ENCODE measurements around the gene TFE3.
A peak's percentile ranks its signal among the peaks of the same experiment; 100 is the strongest.

The TFE3 gene

DNA sequence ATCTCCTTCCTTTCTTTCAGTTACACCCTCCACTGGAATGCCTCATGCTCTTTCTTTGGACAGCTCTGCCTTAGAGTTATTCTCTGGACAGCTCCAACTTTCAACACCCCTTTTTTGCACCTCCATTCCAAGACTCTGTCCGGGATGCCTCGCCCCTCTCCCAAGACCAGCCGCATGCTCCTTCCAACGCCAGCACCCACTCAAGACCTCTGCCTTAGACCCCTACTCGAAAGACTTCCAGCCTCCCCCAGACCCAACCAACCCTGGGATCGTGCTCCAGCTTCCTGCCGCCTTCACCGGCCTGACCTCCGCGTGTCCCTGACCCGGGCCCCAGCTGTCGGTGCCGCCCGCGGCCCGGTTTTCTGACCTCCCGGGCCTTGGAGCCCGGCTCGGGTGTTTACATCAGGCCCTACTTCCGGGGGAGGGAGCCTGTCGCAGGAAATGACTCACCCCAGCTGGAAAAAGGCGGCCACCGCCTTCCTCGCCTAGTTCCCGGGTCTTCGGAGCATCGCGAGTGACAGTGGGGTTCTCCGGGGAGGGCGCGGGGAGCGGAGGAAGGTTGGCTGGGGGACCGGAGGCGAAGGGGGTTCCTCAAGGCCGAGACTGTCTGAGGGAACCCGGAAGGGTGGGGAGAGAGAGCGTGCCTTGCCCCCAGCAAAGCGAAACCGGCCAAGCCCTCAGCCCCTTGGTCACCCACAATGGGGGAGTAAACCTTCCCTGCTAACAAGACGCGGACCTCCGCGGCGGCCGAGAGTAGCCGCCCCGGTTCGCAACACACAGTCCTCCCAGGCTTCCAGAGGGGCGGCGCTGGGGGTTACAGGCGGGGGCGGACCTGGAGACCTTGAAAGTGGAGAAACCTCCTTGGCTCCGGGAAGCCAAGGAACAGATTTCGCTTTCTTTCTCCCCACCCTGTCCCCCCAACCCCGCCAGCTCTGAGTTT, 36.6 kb upstream of the TFE3 start, which contains the start of gene WDR45:
WDR45 (minus strand) TSS at position 399 of the 940 bp plus-strand sequence. CDS start 1,792 bp downstream, outside the sequence.
- Histone ChIP-seq H3K4me2 (ENCODE audit: low read length, poor library complexity, severe bottlenecking) (peak within 1 kb of the TSS; percentile 56), H2AFZ (ENCODE audit: low read depth, low read length) (no peak within 1 kb of the TSS), H3K36me3 (ENCODE audit: control insufficient read depth in 1 of 2, insufficient read depth in 2 of 2, low read depth in 1 of 2, low read length in 2 of 2) (peaks cover 19 to 28% of the 10 kb centered on the region in 2 experiments), H3K18ac (ENCODE audit: low read depth in 1 of 2, low read length in 2 of 2) (peak within 1 kb of the TSS; percentile 85 to 86), H3K79me1 (replicated peaks; ENCODE audit: low read length, poor library complexity, severe bottlenecking) (peaks cover 4% of the 10 kb centered on the region), H3K4ac (ENCODE audit: low read depth in 1 of 2, low read length in 2 of 2) (peak within 1 kb of the TSS in 1 of 2 experiments; percentile 95), H3K27ac (ENCODE audit: low read length, poor library complexity, severe bottlenecking) (peak within 1 kb of the TSS; percentile 77), H3K14ac (ENCODE audit: low read length in 2 of 2) (peak within 1 kb of the TSS in 1 of 2 experiments; percentile 71), H2BK120ac (ENCODE audit: low read depth, low read length) (peak within 1 kb of the TSS; percentile 85), H3K4me1 (ENCODE audit: control insufficient read depth, insufficient read depth, low read depth, low read length) (peaks cover 6% of the 10 kb centered on the region), H4K8ac (ENCODE audit: low read length) (peak within 1 kb of the TSS; percentile 84), H2BK5ac (ENCODE audit: low read depth, low read length, poor library complexity, severe bottlenecking) (peak within 1 kb of the TSS; percentile 38), H4K91ac (ENCODE audit: low read length) (peak within 1 kb of the TSS; percentile 80), H3K23ac (ENCODE audit: low read length in 2 of 2) (no peak within 1 kb of the TSS), H3K4me3 (ENCODE audit: insufficient read depth in 1 of 2, low read depth in 1 of 2, low read length in 2 of 2) (peak within 1 kb of the TSS; percentile 70 to 84), H3K9ac (ENCODE audit: low read length) (peak within 1 kb of the TSS; percentile 94), H2BK12ac (ENCODE audit: low read length in 2 of 2) (no peak within 1 kb of the TSS), H3K27me3 (ENCODE audit: control insufficient read depth in 1 of 2, insufficient read depth in 1 of 2, low read length in 2 of 2) (no peaks in the 10 kb centered on the region), H2BK15ac (ENCODE audit: low read depth, poor library complexity, severe bottlenecking) (peak within 1 kb of the TSS; percentile 52), H2AK5ac (ENCODE audit: low read length, severe bottlenecking) (peak within 1 kb of the TSS; percentile 54), H3K9me3 (ENCODE audit: control insufficient read depth, low read length) (no peaks in the 10 kb centered on the region)
- under 1% methylated on average over 35 of the region's 55 CpGs for WGBS
- DNase-seq = peak; percentile 78

DNA sequence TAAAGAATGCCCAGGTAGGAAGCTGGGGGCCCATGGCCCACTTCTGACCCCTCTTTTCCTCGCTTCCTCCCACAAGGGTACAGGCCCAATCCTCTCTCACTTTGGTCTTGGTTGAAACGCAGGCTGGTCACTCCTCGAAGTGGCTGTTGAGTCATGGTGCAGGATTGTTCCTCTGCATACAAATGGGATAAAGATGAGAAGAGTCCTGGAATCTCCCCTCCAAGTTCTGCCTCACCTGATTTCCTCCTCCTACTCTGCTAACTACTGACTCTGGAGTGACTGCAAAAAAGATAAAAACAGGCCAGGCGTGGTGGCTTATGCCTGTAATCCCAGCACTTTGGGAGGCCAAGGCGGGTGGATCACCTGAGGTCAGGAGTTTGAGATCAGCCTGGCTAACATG, 34.8 kb upstream of the TFE3 start:
- no peak overlapping the region for H2BK5ac ChIP-seq (ENCODE audit: low read depth, low read length, poor library complexity, severe bottlenecking)
- no peak overlapping the region for H2AFZ ChIP-seq (ENCODE audit: low read depth, low read length)
- no peak overlapping the region for H2BK12ac ChIP-seq (ENCODE audit: low read length in 2 of 2)
- no peak overlapping the region for H3K4me2 ChIP-seq (ENCODE audit: low read length, poor library complexity, severe bottlenecking)
- H3K4ac ChIP-seq (ENCODE audit: low read depth in 1 of 2, low read length in 2 of 2) = no peak overlapping the region
- H3K18ac ChIP-seq (ENCODE audit: low read depth in 1 of 2, low read length in 2 of 2) = no peak overlapping the region
- no peak overlapping the region for H4K91ac ChIP-seq (ENCODE audit: low read length)
- H3K4me3 ChIP-seq (ENCODE audit: insufficient read depth in 1 of 2, low read depth in 1 of 2, low read length in 2 of 2) = no peak overlapping the region
- no peak overlapping the region for H2AK5ac ChIP-seq (ENCODE audit: low read length, severe bottlenecking)
- no peak overlapping the region for H2BK15ac ChIP-seq (ENCODE audit: low read depth, poor library complexity, severe bottlenecking)
- H3K4me1 ChIP-seq (ENCODE audit: control insufficient read depth, insufficient read depth, low read depth, low read length) = peaks cover 9% of the 10 kb centered on the region
- no peak overlapping the region for H3K9ac ChIP-seq (ENCODE audit: low read length)
- H3K9me3 ChIP-seq (ENCODE audit: control insufficient read depth, low read length) = no peaks in the 10 kb centered on the region
- H3K14ac ChIP-seq (ENCODE audit: low read length in 2 of 2) = no peak overlapping the region
- H3K27me3 ChIP-seq (ENCODE audit: control insufficient read depth in 1 of 2, insufficient read depth in 1 of 2, low read length in 2 of 2) = no peaks in the 10 kb centered on the region
- H2BK120ac ChIP-seq (ENCODE audit: low read depth, low read length) = no peak overlapping the region
- DNase-seq = no peak
- WGBS = 92% methylated on average over 3 of the region's 5 CpGs
- no peak overlapping the region for H3K27ac ChIP-seq (ENCODE audit: low read length, poor library complexity, severe bottlenecking)
- peaks cover 4% of the 10 kb centered on the region for H3K79me1 ChIP-seq (replicated peaks; ENCODE audit: low read length, poor library complexity, severe bottlenecking)
- no peak overlapping the region for H3K23ac ChIP-seq (ENCODE audit: low read length in 2 of 2)
- peaks cover 20 to 31% of the 10 kb centered on the region in 2 experiments for H3K36me3 ChIP-seq (ENCODE audit: control insufficient read depth in 1 of 2, insufficient read depth in 2 of 2, low read depth in 1 of 2, low read length in 2 of 2)
- no peak overlapping the region for H4K8ac ChIP-seq (ENCODE audit: low read length)

DNA sequence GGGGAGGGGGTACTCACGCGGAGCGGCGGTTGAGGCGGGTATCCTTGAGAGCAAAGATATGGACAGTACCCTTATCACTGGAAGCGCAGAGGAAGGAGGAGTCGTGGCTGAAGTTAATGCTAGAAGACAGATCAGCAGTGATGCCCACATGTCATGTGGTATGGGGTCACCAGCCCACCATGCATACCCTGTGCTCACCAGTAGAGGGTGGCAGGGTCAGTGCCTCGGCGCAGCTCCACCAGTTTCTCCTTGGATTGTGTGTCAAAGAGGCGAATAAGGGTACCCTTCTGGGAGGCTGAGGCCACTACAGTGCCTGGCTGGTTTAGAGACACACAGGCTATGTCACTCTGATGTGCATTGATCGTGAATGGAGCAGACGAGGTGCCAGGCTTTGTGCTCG, 32.2 kb upstream of the TFE3 start:
- no peak overlapping the region for H2BK15ac ChIP-seq (ENCODE audit: low read depth, poor library complexity, severe bottlenecking)
- peaks cover 15% of the 10 kb centered on the region for H3K4me1 ChIP-seq (ENCODE audit: control insufficient read depth, insufficient read depth, low read depth, low read length)
- no peak overlapping the region for H2AK5ac ChIP-seq (ENCODE audit: low read length, severe bottlenecking)
- no peak overlapping the region for H3K4me3 ChIP-seq (ENCODE audit: insufficient read depth in 1 of 2, low read depth in 1 of 2, low read length in 2 of 2)
- H3K27me3 ChIP-seq (ENCODE audit: control insufficient read depth in 1 of 2, insufficient read depth in 1 of 2, low read length in 2 of 2) = no peaks in the 10 kb centered on the region
- peaks cover 7% of the 10 kb centered on the region for H3K79me1 ChIP-seq (replicated peaks; ENCODE audit: low read length, poor library complexity, severe bottlenecking)
- no peak overlapping the region for H2AFZ ChIP-seq (ENCODE audit: low read depth, low read length)
- H3K23ac ChIP-seq (ENCODE audit: low read length in 2 of 2) = no peak overlapping the region
- no peak overlapping the region for H3K4ac ChIP-seq (ENCODE audit: low read depth in 1 of 2, low read length in 2 of 2)
- no peak overlapping the region for H3K18ac ChIP-seq (ENCODE audit: low read depth in 1 of 2, low read length in 2 of 2)
- H3K27ac ChIP-seq (ENCODE audit: low read length, poor library complexity, severe bottlenecking) = no peak overlapping the region
- H3K14ac ChIP-seq (ENCODE audit: low read length in 2 of 2) = no peak overlapping the region
- peaks cover 20 to 44% of the 10 kb centered on the region in 2 experiments for H3K36me3 ChIP-seq (ENCODE audit: control insufficient read depth in 1 of 2, insufficient read depth in 2 of 2, low read depth in 1 of 2, low read length in 2 of 2)
- H4K8ac ChIP-seq (ENCODE audit: low read length) = no peak overlapping the region
- no peak overlapping the region for H3K9ac ChIP-seq (ENCODE audit: low read length)
- no peak overlapping the region for H2BK120ac ChIP-seq (ENCODE audit: low read depth, low read length)
- DNase-seq = no peak
- no peak overlapping the region for H3K4me2 ChIP-seq (ENCODE audit: low read length, poor library complexity, severe bottlenecking)
- WGBS = 96% methylated on average over 12 of the region's 13 CpGs
- no peak overlapping the region for H2BK12ac ChIP-seq (ENCODE audit: low read length in 2 of 2)
- H4K91ac ChIP-seq (ENCODE audit: low read length) = no peak overlapping the region
- no peaks in the 10 kb centered on the region for H3K9me3 ChIP-seq (ENCODE audit: control insufficient read depth, low read length)
- no peak overlapping the region for H2BK5ac ChIP-seq (ENCODE audit: low read depth, low read length, poor library complexity, severe bottlenecking)

Measured in mesenchymal stem cell (in vitro differentiated cells and primary cell).